Ovary (tissue), 9 donors: ENCODE data around the gene ID2. TPM values are rescaled to one million over a fixed set of nuclear protein-coding genes. Genes with fewer than 3 reads are reported as not detected.

Source experiments
- DNase-seq, 5 donors: peaks; one replicate each; pipeline ENCODE4 v3.0.0-alpha.2; 2019 to 2020
- H3K27ac ChIP-seq, 2 donors: fragments of 200-600 bp; one replicate each; pipeline versions ENCODE4 v1.5.1 to v1.8.0; 2019 to 2022
- H3K27me3 ChIP-seq: fragments of 200-600 bp; one replicate; pipeline ENCODE4 v1.8.0; 2022
- H3K36me3 ChIP-seq: fragments of 200-600 bp; sonication (generic); one replicate; pipeline ENCODE4 v1.5.1; 2019
- H3K4me1 ChIP-seq: one replicate; pipeline ENCODE4 v1.8.1; 2013; ENCODE audit warnings: mild to moderate bottlenecking, moderate library complexity; ENCODE audit not compliant: insufficient read depth
- H3K4me3 ChIP-seq: fragments of 200-600 bp; sonication (generic); one replicate; pipeline ENCODE4 v1.5.1; 2017
- H3K9me3 ChIP-seq, 2 donors: fragments of 200-600 bp in 1 of 2; sonication (generic) in 1 of 2; one replicate each; pipeline versions ENCODE4 v1.5.1 to v1.8.1; 2013 to 2019; ENCODE audit warnings: mild to moderate bottlenecking in 1 of 2, moderate library complexity in 1 of 2
- CTCF ChIP-seq, 3 donors: fragments of 450-650 bp in 2 of 3; fragments of 200-600 bp in 1 of 3; IDR thresholded peaks; one replicate each; pipeline versions ENCODE4 v1.5.1 to v1.8.0; 2016 to 2022; ENCODE audit warnings: antibody characterized with exemption in 3 of 3, mild to moderate bottlenecking in 1 of 3
- EP300 ChIP-seq: sonication (generic); formaldehyde crosslinking; IDR thresholded peaks from one replicate; pipeline ENCODE4 v1.6.1; 2017; ENCODE audit warnings: antibody characterized with exemption
- POLR2A ChIP-seq: fragments of 450-650 bp; IDR thresholded peaks from one replicate; pipeline ENCODE4 v1.6.1; 2017; ENCODE audit warnings: antibody characterized with exemption, mild to moderate bottlenecking, moderate library complexity
- WGBS, 3 donors: extraction: QIAGEN DNeasy Blood & Tissue Kit in 1 of 3; methylation state at CpG; one replicate each; pipeline versions ENCODE4 v1.1.5 to v1.1.7; 2013 to 2017; 5-methylcytosine and 5-hydroxymethylcytosine counted together
- intact Hi-C, 4 donors: fragments of 100-400 bp; cut with DNase I; formaldehyde crosslinking; loops; one replicate each; pipeline versions ENCODE4 v1.11.0 to v1.15.1; 2022 to 2023
- polyA plus RNA-seq, 2 donors: library from polyadenylated mRNA; stranded (reverse); fragments of 200-250 nt in 1 of 2; fragments of 350-450 nt in 1 of 2; fragmentation: Illumina TruSeq in 1 of 2; extraction: RNeasy Lipid Tissue Mini Kit (QIAGEN cat#74804) in 1 of 2; gene quantifications; one replicate each; pipeline ENCODE4 v1.2.3, GENCODE V29; 2013 to 2014
- total RNA-seq, 7 donors: library from RNA; depleted of rRNA in 2 of 7; stranded (reverse); fragments of >200 nt in 2 of 7; fragmentation: NEBNext Ultra II Directional in 3 of 7; extraction: Animal tissue kit (Norgen Biotek cat#: 25700) in 3 of 7; gene quantifications; one replicate each; pipeline versions ENCODE4 v1.1.0 to v1.2.4, GENCODE V29; 2016 to 2023
- donor health status: DM: no; HTN: no; CAD: no; lungs with moderate emphysema.
- donor health status: DM: no; HTN: no; CAD: no.
- donor health status: Bipolar disorder and iron deficiency.
- donor health status: DM: yes; HTN: yes; CAD: no.
- donor health status: DM: no; HTN: no; CAD: no.
- donor health status: DM: yes; HTN: yes; CAD: no.

The ID2 gene
- total and polyA plus RNA-seq, 9 donors, result 68.5 to 897 (median 168) TPM

DNA sequence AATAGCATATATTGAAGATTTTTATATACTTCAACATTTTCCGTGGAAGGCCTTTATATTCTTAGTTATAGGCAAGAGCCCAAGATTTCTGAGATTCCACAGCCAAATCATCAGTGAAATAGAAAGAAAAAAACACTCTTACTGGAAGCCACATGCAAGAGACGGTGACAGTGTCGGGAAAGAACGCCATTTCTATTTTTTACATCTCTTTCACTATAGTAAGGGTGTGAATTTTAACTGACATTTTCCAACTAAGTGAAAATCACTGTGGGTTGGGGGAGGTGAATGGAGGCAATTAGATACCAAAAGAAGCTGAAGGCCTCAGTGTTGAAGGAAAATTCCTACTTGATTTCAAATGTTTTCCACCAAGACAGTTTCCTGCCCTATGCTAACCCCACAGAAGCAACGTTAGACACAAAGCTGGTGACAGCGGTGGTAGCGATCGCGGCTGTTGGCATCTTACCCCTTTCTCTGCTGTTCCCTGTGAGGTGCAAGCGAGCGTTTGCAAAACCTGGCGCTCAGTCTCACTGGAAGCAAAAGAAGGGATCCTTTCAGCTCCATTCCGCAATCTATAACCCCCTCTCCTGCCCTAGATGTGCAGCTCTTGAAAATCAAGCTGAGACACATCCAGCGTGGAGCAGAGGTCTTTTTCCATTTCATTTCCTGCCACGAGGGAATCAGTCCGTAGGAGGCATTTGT, 20.0 kb downstream of the ID2 start:
- Histone ChIP-seq H3K4me3 (no peak overlapping the region), H3K9me3 (no peaks in the 10 kb centered on the region), H3K36me3 (no peaks in the 10 kb centered on the region), H3K4me1 (no peaks in the 10 kb centered on the region), H3K27me3 (no peaks in the 10 kb centered on the region), H3K27ac (no peak overlapping the region)
- 80 to 83% (median 83%) methylated on average over 16 of the region's 16 CpGs for WGBS, 3 donors
- intact Hi-C loops, result no loop called here
- TF ChIP-seq CTCF (IDR thresholded peaks at IDR 0.05) (no peak), POLR2A (no peak), EP300 (no peak)
- DNase-seq, result no peak

DNA sequence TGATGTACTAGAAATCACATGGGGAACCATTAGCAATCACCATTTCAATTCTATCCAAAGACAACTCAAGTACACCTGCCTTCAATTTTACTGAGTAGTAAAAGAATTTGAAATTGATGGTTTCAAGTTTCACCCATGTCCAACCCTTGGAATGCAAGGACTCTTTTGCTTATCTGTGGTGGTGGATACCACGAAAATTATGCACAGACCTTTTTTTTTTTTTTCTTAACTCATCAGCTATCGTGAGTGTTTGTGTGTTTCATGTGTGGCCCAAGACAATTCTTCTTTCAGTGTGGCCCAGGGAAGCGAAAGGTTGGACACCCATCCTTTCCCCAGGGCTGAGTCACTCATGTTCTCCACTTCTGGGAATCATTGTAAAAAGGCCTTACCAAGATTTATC, 23.1 kb downstream of the ID2 start:
- no peaks in the 10 kb centered on the region for H3K36me3 ChIP-seq
- WGBS, 3 donors, result 49 to 62% (median 54%) methylated on average over 3 of the region's 3 CpGs
- no peaks in the 10 kb centered on the region for H3K27me3 ChIP-seq
- H3K4me1 ChIP-seq, result no peaks in the 10 kb centered on the region
- intact Hi-C loops, result no loop called here
- H3K4me3 ChIP-seq, result no peak overlapping the region
- no peak for DNase-seq
- H3K9me3 ChIP-seq, result no peaks in the 10 kb centered on the region
- TF ChIP-seq EP300 (no peak), POLR2A (no peak), CTCF (IDR thresholded peaks at IDR 0.05) (no peak)
- no peak overlapping the region for H3K27ac ChIP-seq

GRCh38 chr2:8709611-8710010, 27.8 kb downstream of the ID2 start:
- H3K27me3 ChIP-seq, result no peaks in the 10 kb centered on the region
- H3K4me3 ChIP-seq, result no peak overlapping the region
- DNase-seq, result no peak
- intact Hi-C loops, result no loop called here
- H3K4me1 ChIP-seq, result no peaks in the 10 kb centered on the region
- 88 to 90% (median 89%) methylated on average over 14 of the region's 14 CpGs for WGBS, 3 donors
- H3K27ac ChIP-seq, result no peak overlapping the region
- H3K36me3 ChIP-seq, result no peaks in the 10 kb centered on the region
- TF ChIP-seq EP300, result no peak
- no peak for TF ChIP-seq POLR2A
- no peak for TF ChIP-seq CTCF (IDR thresholded peaks at IDR 0.05)
- no peaks in the 10 kb centered on the region for H3K9me3 ChIP-seq

DNA sequence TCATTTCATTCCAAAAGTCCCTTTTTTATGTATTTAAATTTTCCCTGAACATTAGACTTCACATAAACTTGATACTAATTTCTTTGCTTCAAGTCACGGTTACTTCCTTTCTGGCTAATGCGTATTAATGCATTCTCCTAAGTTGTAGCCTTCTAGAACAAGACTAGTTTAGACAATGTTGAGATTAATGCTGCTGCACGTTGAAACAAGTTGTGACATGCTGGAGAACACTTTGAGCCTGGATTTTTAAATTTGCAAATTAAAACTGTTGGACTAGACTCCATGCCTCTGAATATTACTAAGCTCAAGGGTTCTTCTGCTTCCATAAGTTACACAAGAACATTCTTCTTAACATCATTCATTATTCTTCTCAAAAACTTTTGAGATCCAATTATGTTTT, 29.1 kb downstream of the ID2 start:
- no peak for TF ChIP-seq CTCF (IDR thresholded peaks at IDR 0.05)
- no peak for TF ChIP-seq POLR2A
- TF ChIP-seq EP300, result no peak
- Histone ChIP-seq H3K4me3 (no peak overlapping the region), H3K27me3 (no peaks in the 10 kb centered on the region), H3K36me3 (no peaks in the 10 kb centered on the region), H3K4me1 (no peaks in the 10 kb centered on the region), H3K27ac (no peak overlapping the region), H3K9me3 (no peaks in the 10 kb centered on the region)
- DNase-seq, result no peak
- 72 to 80% (median 75%) methylated on average over 3 of the region's 3 CpGs for WGBS, 3 donors
- intact Hi-C loops, result no loop called here
